HG02798 (cell line): ENCODE data around the gene FANCG.

Experiments
- ATAC-seq: cut with Tn5 transposase; IDR thresholded peaks from one replicate; pipeline ENCODE4 v1.9.1; 2021; ENCODE audit warnings: mild to moderate bottlenecking; ENCODE audit not compliant: unreplicated experiment, poor library complexity

FANCG gene

GRCh38 chr9:35069020-35069419, 10.7 kb downstream of the FANCG start:
- ATAC-seq: no peak

GRCh38 chr9:35067056-35067455, 12.7 kb downstream of the FANCG start:
- ATAC-seq: no peak

GRCh38 chr9:35060548-35061207, 19.1 kb downstream of the FANCG start:
- no peak for ATAC-seq

GRCh38 chr9:35059438-35059837, 20.3 kb downstream of the FANCG start:
- ATAC-seq: no peak

- no peak for ATAC-seq
Observed at GRCh38 chr9:35057271-35057620, 22.5 kb downstream of the FANCG start.

- no peak for ATAC-seq
Observed at GRCh38 chr9:35056571-35057270, 23.0 kb downstream of the FANCG start.

- ATAC-seq: no peak
Observed at GRCh38 chr9:35054871-35055644, 24.7 kb downstream of the FANCG start.

- no peak for ATAC-seq
Observed at GRCh38 chr9:35054185-35054835, 25.4 kb downstream of the FANCG start.

GRCh38 chr9:35051069-35051967, 28.4 kb downstream of the FANCG start:
- no peak for ATAC-seq

- no peak for ATAC-seq
Observed at GRCh38 chr9:35048511-35048910, 31.2 kb downstream of the FANCG start.

- no peak for ATAC-seq
Observed at GRCh38 chr9:35044071-35044470, 35.7 kb downstream of the FANCG start.

- no peak for ATAC-seq
Observed at GRCh38 chr9:35042891-35043545, 36.7 kb downstream of the FANCG start.

- ATAC-seq: no peak
Observed at GRCh38 chr9:35042081-35042604, 37.6 kb downstream of the FANCG start.

- no peak for ATAC-seq
Observed at GRCh38 chr9:35035851-35036701, 43.7 kb downstream of the FANCG start.

- no peak for ATAC-seq
Observed at GRCh38 chr9:35033101-35033500, 46.6 kb downstream of the FANCG start.

- no peak for ATAC-seq
Observed at GRCh38 chr9:35029852-35030251, 49.9 kb downstream of the FANCG start.

GRCh38 chr9:35029241-35029640, 50.5 kb downstream of the FANCG start:
- ATAC-seq: no peak

GRCh38 chr9:35028341-35028740, 51.4 kb downstream of the FANCG start:
- no peak for ATAC-seq
